Neuronal stem cell (in vitro differentiated cells): ENCODE measurements around the gene HAGHL.

Experiments used
- DNase-seq: peaks from one replicate; pipeline ENCODE4 v3.0.0-alpha.2; 2013; ENCODE audit warnings: low spot score
- H2AFZ ChIP-seq: one replicate; pipeline ENCODE4 v1.6.1; 2013; ENCODE audit warnings: mild to moderate bottlenecking, low read length, inconsistent platforms
- H2AK5ac ChIP-seq: 2 replicates; pipeline ENCODE4 v1.6.1; 2013; ENCODE audit warnings: low read depth, mild to moderate bottlenecking, inconsistent platforms, low read length, moderate library complexity, mixed read lengths
- H2BK120ac ChIP-seq: 2 replicates; pipeline ENCODE4 v1.6.1; 2013; ENCODE audit warnings: low read depth, mild to moderate bottlenecking, inconsistent platforms, low read length, moderate library complexity, mixed read lengths
- H2BK12ac ChIP-seq: one replicate; pipeline ENCODE4 v1.6.1; 2013; ENCODE audit warnings: low read length, inconsistent platforms
- H2BK15ac ChIP-seq: 2 replicates; pipeline ENCODE4 v1.6.1; 2013; ENCODE audit warnings: mild to moderate bottlenecking, low read length, inconsistent platforms, mixed read lengths
- H2BK5ac ChIP-seq: one replicate; pipeline ENCODE4 v1.6.1; 2013; ENCODE audit warnings: inconsistent platforms, mild to moderate bottlenecking, low read length, moderate library complexity
- H3K14ac ChIP-seq: one replicate; pipeline ENCODE4 v1.6.1; 2013; ENCODE audit warnings: low read length, inconsistent platforms
- H3K18ac ChIP-seq: 2 replicates; pipeline ENCODE4 v1.6.1; 2013; ENCODE audit warnings: low read length, inconsistent platforms
- H3K23ac ChIP-seq: 2 replicates; pipeline ENCODE4 v1.6.1; 2013; ENCODE audit warnings: low read depth, mild to moderate bottlenecking, mixed read lengths, low read length, inconsistent platforms; ENCODE audit not compliant: poor library complexity
- H3K27ac ChIP-seq: replicated peaks from 3 replicates; pipeline ENCODE4 v1.5.1; 2013; ENCODE audit warnings: low read length, inconsistent platforms
- H3K27me3 ChIP-seq, 3 experiments: 2 replicates each; pipeline ENCODE4 v1.6.1; 2013; ENCODE audit warnings: low read length in 3 of 3, mild to moderate bottlenecking in 2 of 3, inconsistent platforms in 1 of 3, low read depth in 1 of 3, mixed read lengths in 1 of 3, moderate library complexity in 1 of 3; ENCODE audit not compliant: control insufficient read depth in 3 of 3, insufficient read depth in 3 of 3
- H3K36me3 ChIP-seq, 2 donors: replicated peaks in 1 of 2; 2 replicates each; pipeline ENCODE4 v1.6.1; 2013; ENCODE audit warnings: low read length in 2 of 2; ENCODE audit not compliant: control insufficient read depth in 2 of 2, insufficient read depth in 2 of 2
- H3K4ac ChIP-seq: 2 replicates; pipeline ENCODE4 v1.6.1; 2013; ENCODE audit warnings: inconsistent platforms, mild to moderate bottlenecking, low read length, moderate library complexity
- H3K4me1 ChIP-seq, 2 donors: 1 replicate in 1 of 2; 2 replicates in 1 of 2; pipeline ENCODE4 v1.6.1; 2013; ENCODE audit warnings: low read length in 2 of 2, low read depth in 1 of 2; ENCODE audit not compliant: control insufficient read depth in 2 of 2, insufficient read depth in 1 of 2
- H3K4me2 ChIP-seq: one replicate; pipeline ENCODE4 v1.6.1; 2013; ENCODE audit warnings: mild to moderate bottlenecking, low read length, inconsistent platforms; ENCODE audit not compliant: insufficient read depth, poor library complexity, severe bottlenecking
- H3K4me3 ChIP-seq, 2 donors: 2 replicates each; pipeline ENCODE4 v1.5.1; 2013; ENCODE audit warnings: low read length in 2 of 2, mild to moderate bottlenecking in 2 of 2, inconsistent platforms in 1 of 2, moderate library complexity in 1 of 2
- H3K79me1 ChIP-seq: one replicate; pipeline ENCODE4 v1.6.1; 2013; ENCODE audit warnings: low read depth, mild to moderate bottlenecking, inconsistent platforms, low read length, moderate library complexity
- H3K9ac ChIP-seq: one replicate; pipeline ENCODE4 v1.6.1; 2013; ENCODE audit warnings: mild to moderate bottlenecking, low read depth, low read length, inconsistent platforms; ENCODE audit not compliant: poor library complexity
- H3K9me3 ChIP-seq, 2 donors: replicated peaks in 1 of 2; 2 replicates each; pipeline versions ENCODE3 to v1.6.1; 2013; ENCODE audit warnings: low read length in 2 of 2, mild to moderate bottlenecking in 2 of 2, inconsistent platforms in 1 of 2, low read depth in 1 of 2, mixed read lengths in 1 of 2, moderate library complexity in 1 of 2; ENCODE audit not compliant: control insufficient read depth in 2 of 2, insufficient read depth in 1 of 2
- H4K8ac ChIP-seq: one replicate; pipeline ENCODE4 v1.6.1; 2013; ENCODE audit warnings: low read depth, mild to moderate bottlenecking, inconsistent platforms, low read length, moderate library complexity
- H4K91ac ChIP-seq: one replicate; pipeline ENCODE4 v1.6.1; 2013; ENCODE audit warnings: low read length, low read depth, mild to moderate bottlenecking, inconsistent platforms; ENCODE audit not compliant: poor library complexity
- WGBS, 2 donors: extraction: QIAGEN DNeasy Blood & Tissue Kit; methylation state at CpG; one replicate each; pipeline ENCODE4 v1.1.7; 2013; ENCODE audit warnings: missing lambda C conversion rate in 2 of 2, mixed read lengths in 1 of 2; ENCODE audit not compliant: insufficient read length in 2 of 2, insufficient replicate concordance in 1 of 2; ENCODE audit errors: extremely low coverage in 2 of 2; 5-methylcytosine and 5-hydroxymethylcytosine counted together

The HAGHL gene

GRCh38 chr16:709566-710499, 17.1 kb upstream of the HAGHL start:
- peak overlapping the region; percentile 99 for H2BK15ac ChIP-seq
- DNase-seq = peak; percentile 87
- peak overlapping the region; percentile 91 for H3K18ac ChIP-seq
- no peaks in the 10 kb centered on the region for H3K9me3 ChIP-seq
- peaks cover 27 to 52% of the 10 kb centered on the region in 2 donors for H3K4me1 ChIP-seq
- H4K91ac ChIP-seq = no peak overlapping the region
- no peak overlapping the region for H2BK12ac ChIP-seq
- H2AFZ ChIP-seq = peak overlapping the region; percentile 68
- peak overlapping the region; percentile 55 for H3K4me2 ChIP-seq
- H3K9ac ChIP-seq = no peak overlapping the region
- H3K23ac ChIP-seq = peak overlapping the region; percentile 99
- peak overlapping the region; percentile 100 for H2AK5ac ChIP-seq
- no peak overlapping the region for H2BK120ac ChIP-seq
- H3K4ac ChIP-seq = no peak overlapping the region
- peaks cover 11 to 49% (median 16%) of the 10 kb centered on the region in 3 experiments for H3K27me3 ChIP-seq
- H3K27ac ChIP-seq = peak overlapping the region; percentile 63
- no peak overlapping the region for H4K8ac ChIP-seq
- no CpG with 5 or more reads among the region's 30 CpGs for WGBS, 2 donors
- peak overlapping the region; percentile 8 for H3K14ac ChIP-seq
- H2BK5ac ChIP-seq = no peak overlapping the region
- H3K79me1 ChIP-seq = peaks cover 2% of the 10 kb centered on the region
- H3K36me3 ChIP-seq = no peaks in the 10 kb centered on the region
- H3K4me3 ChIP-seq = peak overlapping the region; percentile 31 to 34

- Histone ChIP-seq H4K8ac (no peak overlapping the region), H3K9ac (peak overlapping the region; percentile 84), H2AK5ac (peak overlapping the region; percentile 100), H2AFZ (peak overlapping the region; percentile 68), H3K4me1 (peaks cover 27 to 51% of the 10 kb centered on the region in 2 donors), H3K4me3 (peak overlapping the region in 1 of 2 donors; percentile 31), H3K27me3 (peaks cover 8 to 43% (median 15%) of the 10 kb centered on the region in 3 experiments), H3K36me3 (no peaks in the 10 kb centered on the region), H2BK12ac (peak overlapping the region; percentile 86), H3K4me2 (no peak overlapping the region), H3K4ac (peak overlapping the region; percentile 38), H2BK5ac (peak overlapping the region; percentile 82), H2BK15ac (peak overlapping the region; percentile 99), H4K91ac (no peak overlapping the region), H3K79me1 (peaks cover 6% of the 10 kb centered on the region), H2BK120ac (peak overlapping the region; percentile 93), H3K9me3 (no peaks in the 10 kb centered on the region), H3K27ac (peak overlapping the region; percentile 63), H3K14ac (peak overlapping the region; percentile 71), H3K23ac (peak overlapping the region; percentile 99), H3K18ac (peak overlapping the region; percentile 91)
- DNase-seq = no peak
- no CpG with 5 or more reads among the region's 21 CpGs for WGBS, 2 donors
These were observed 16.3 kb upstream of the HAGHL start for GRCh38 chr16:710500-711075.

DNA sequence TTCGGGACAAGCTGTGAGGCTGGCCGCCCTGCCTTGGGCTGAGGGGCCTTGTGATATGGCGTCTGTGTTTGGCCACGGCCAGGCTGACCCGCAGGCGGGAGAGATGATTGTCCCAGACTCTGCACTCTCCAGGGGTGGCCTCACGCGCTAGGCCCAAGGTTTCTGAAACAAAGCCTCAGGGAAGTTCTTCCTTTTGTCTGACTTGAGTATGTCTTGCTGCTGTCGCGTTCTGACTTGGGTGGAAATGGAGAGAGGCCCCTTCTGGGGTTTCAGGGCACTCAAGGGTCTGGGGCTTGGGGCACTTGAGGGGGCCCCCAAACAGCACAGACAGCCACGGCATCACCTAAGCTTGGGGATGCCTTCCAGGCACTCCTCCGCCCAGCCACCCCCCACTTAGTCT, 15.8 kb upstream of the HAGHL start:
- Histone ChIP-seq H2AK5ac (peak overlapping the region; percentile 100), H3K27ac (no peak overlapping the region)
- no CpG with 5 or more reads among the region's 12 CpGs for WGBS, 2 donors

More for the DNA sequence above, 15.8 kb upstream of the HAGHL start:
- Histone ChIP-seq H3K36me3 (no peaks in the 10 kb centered on the region), H3K9ac (peak overlapping the region; percentile 84), H3K14ac (peak overlapping the region; percentile 71), H2AFZ (no peak overlapping the region), H2BK5ac (peak overlapping the region; percentile 82), H3K18ac (peak overlapping the region; percentile 91), H4K91ac (no peak overlapping the region), H2BK15ac (peak overlapping the region; percentile 99), H3K9me3 (no peaks in the 10 kb centered on the region), H3K79me1 (peaks cover 8% of the 10 kb centered on the region), H2BK120ac (peak overlapping the region; percentile 93), H3K23ac (peak overlapping the region; percentile 99), H2BK12ac (peak overlapping the region; percentile 86), H3K27me3 (peaks cover 8 to 40% (median 15%) of the 10 kb centered on the region in 3 experiments), H3K4me2 (no peak overlapping the region), H3K4me1 (peaks cover 27 to 51% of the 10 kb centered on the region in 2 donors), H3K4ac (peak overlapping the region; percentile 38), H4K8ac (no peak overlapping the region), H3K4me3 (peak overlapping the region in 1 of 2 donors; percentile 16)
- DNase-seq = no peak
